Endothelial cell of umbilical vein (primary cell): ENCODE results near the gene ADAM10.

Experiments used
- CTCF ChIP-seq, 2 donors: IDR thresholded peaks; 1 replicate in 1 of 2; 2 replicates in 1 of 2; pipeline ENCODE4 v1.5.1; 2011; ENCODE audit warnings: low read length in 2 of 2, mild to moderate bottlenecking in 2 of 2, moderate library complexity in 2 of 2, control low read depth in 1 of 2, inconsistent platforms in 1 of 2, low read depth in 1 of 2; ENCODE audit not compliant: insufficient read depth in 1 of 2; ENCODE audit errors: extremely low read depth in 1 of 2
- EZH2 ChIP-seq: IDR thresholded peaks from 2 replicates; pipeline ENCODE4 v1.6.1; 2012; ENCODE audit warnings: borderline replicate concordance, low read depth, mild to moderate bottlenecking, moderate library complexity, low read length, inconsistent platforms; ENCODE audit not compliant: severe bottlenecking
- MYC ChIP-seq: IDR thresholded peaks from one replicate; pipeline ENCODE4 v1.6.1; 2011; ENCODE audit warnings: mild to moderate bottlenecking, low read depth, low read length
- POLR2A ChIP-seq: IDR thresholded peaks from 2 replicates; pipeline ENCODE4 v1.6.1; 2012; ENCODE audit warnings: low read depth, mild to moderate bottlenecking, control low read depth, low read length
- POLR2AphosphoS5 ChIP-seq: IDR thresholded peaks from 2 replicates; pipeline ENCODE4 v1.6.1; 2012; ENCODE audit warnings: low read depth, mild to moderate bottlenecking, control low read depth, low read length, moderate library complexity; ENCODE audit not compliant: insufficient read depth

- no peak for TF ChIP-seq MYC
- TF ChIP-seq CTCF (IDR thresholded peaks at IDR 0.05; ENCODE audit: extremely low read depth in 1 of 2, insufficient read depth in 1 of 2, low read depth in 1 of 2, low read length in 2 of 2): no peak
- TF ChIP-seq POLR2A: no peak
- peak; percentile 27 for TF ChIP-seq POLR2AphosphoS5
- TF ChIP-seq EZH2: no peak
Measured at GRCh38 chr15:58546635-58547627, 202.6 kb downstream of the ADAM10 start.
